B cell (primary cell): ENCODE results near the gene OR2B2. TPM values are rescaled to one million over a fixed set of nuclear protein-coding genes. Genes with fewer than 3 reads are reported as not detected.
"Not testable (repeated sequence)": the region's sequence is repeated elsewhere in the genome, so short reads cannot be mapped to it uniquely, and the experiment has no call there.

ENCODE experiments used
- ATAC-seq: fragments of 200-7000 bp; cut with Tn5 transposase; one replicate; pipeline ENCODE4 v1.10.0; 2021; ENCODE audit warnings: low read depth, mild to moderate bottlenecking, moderate number of reproducible peaks, moderate library complexity
- CTCF ChIA-PET: fragments of 350-600 bp; sonication (Branson Sonifier 250); formaldehyde crosslinking; loops from one replicate; lab custom pipeline; 2021; ENCODE audit warnings: antibody characterized with exemption, inconsistent platforms; lab: Charles Lee
- POLR2A ChIA-PET: fragments of 350-600 bp; sonication (Branson Sonifier 250); formaldehyde crosslinking; loops from one replicate; lab custom pipeline; 2021; ENCODE audit warnings: antibody characterized with exemption; lab: Charles Lee
- DNase-seq: peaks from one replicate; pipeline ENCODE4 v3.0.0; 2013
- H2AFZ ChIP-seq: 2 replicates; pipeline ENCODE4 v1.6.1; 2012; ENCODE audit warnings: mild to moderate bottlenecking, low read depth, low read length; ENCODE audit not compliant: insufficient read depth, poor library complexity, severe bottlenecking
- H3K27ac ChIP-seq, 2 donors: 1 replicate in 1 of 2; 2 replicates in 1 of 2; pipeline ENCODE4 v1.5.1; 2012 to 2013; ENCODE audit warnings: low read length in 2 of 2, mild to moderate bottlenecking in 2 of 2, moderate library complexity in 1 of 2
- H3K27me3 ChIP-seq, 4 experiments: fragments of 200-600 bp in 1 of 4; sonication (generic) in 1 of 4; replicated peaks in 1 of 4; 1 replicate in 2 of 4; 2 replicates in 2 of 4; pipeline versions ENCODE4 v1.6.1 to v1.7.0; 2013 to 2016; ENCODE audit warnings: low read length in 3 of 4, mild to moderate bottlenecking in 2 of 4, mixed read lengths in 1 of 4, moderate library complexity in 1 of 4; ENCODE audit not compliant: insufficient read depth in 4 of 4, control insufficient read depth in 3 of 4; ENCODE audit errors: control extremely low read depth in 1 of 4
- H3K36me3 ChIP-seq, 2 experiments: replicated peaks in 1 of 2; 1 replicate in 1 of 2; 2 replicates in 1 of 2; pipeline versions ENCODE4 v1.6.1 to v1.7.1; 2013; ENCODE audit warnings: low read length in 1 of 2; ENCODE audit not compliant: insufficient read depth in 2 of 2, control insufficient read depth in 1 of 2; ENCODE audit errors: control extremely low read depth in 1 of 2, extremely low read depth in 1 of 2
- H3K4me1 ChIP-seq, 2 donors: fragments of 200-600 bp in 1 of 2; sonication (generic) in 1 of 2; 1 replicate in 1 of 2; 2 replicates in 1 of 2; pipeline versions ENCODE4 v1.5.1 to v1.6.1; 2013 to 2017; ENCODE audit warnings: low read length in 2 of 2; ENCODE audit not compliant: control insufficient read depth in 2 of 2, insufficient read depth in 2 of 2
- H3K4me2 ChIP-seq: replicated peaks from 2 replicates; pipeline ENCODE3; 2012; ENCODE audit warnings: mild to moderate bottlenecking, low read depth, low read length; ENCODE audit not compliant: poor library complexity, severe bottlenecking
- H3K4me3 ChIP-seq, 5 experiments: fragments of 200-600 bp in 1 of 5; sonication (generic) in 1 of 5; 1 replicate in 3 of 5; 2 replicates in 2 of 5; pipeline versions ENCODE4 v1.5.1 to v1.7.0; 2011 to 2016; ENCODE audit warnings: low read length in 4 of 5, mild to moderate bottlenecking in 4 of 5, low read depth in 2 of 5, control low read depth in 1 of 5, moderate library complexity in 1 of 5; ENCODE audit not compliant: insufficient read depth in 1 of 5; ENCODE audit errors: control extremely low read depth in 1 of 5, extremely low read depth in 1 of 5
- H3K79me2 ChIP-seq: fragments of 200-600 bp; sonication (generic); one replicate; pipeline ENCODE4 v1.6.0; 2016; ENCODE audit warnings: low read length; ENCODE audit not compliant: control insufficient read depth, insufficient read depth
- H3K9ac ChIP-seq: fragments of 200-600 bp; sonication (generic); 2 replicates; pipeline ENCODE4 v1.6.1; 2017; ENCODE audit warnings: mild to moderate bottlenecking, low read length, moderate library complexity
- H3K9me3 ChIP-seq, 3 donors: one replicate each; pipeline versions ENCODE4 v1.6.1 to v1.7.1; 2013; ENCODE audit warnings: low read length in 2 of 3; ENCODE audit not compliant: control insufficient read depth in 2 of 3, insufficient read depth in 1 of 3; ENCODE audit errors: control extremely low read depth in 1 of 3
- H4K20me1 ChIP-seq: 2 replicates; pipeline ENCODE4 v1.6.0; 2012; ENCODE audit warnings: mild to moderate bottlenecking, low read length; ENCODE audit not compliant: insufficient read depth, control insufficient read depth, poor library complexity, severe bottlenecking
- H3K27ac Mint-ChIP-seq: one replicate; pipeline ENCODE4 v1.8.0; 2021; ENCODE audit warnings: mixed read lengths
- H3K27me3 Mint-ChIP-seq: one replicate; pipeline ENCODE4 v1.8.0; 2021; ENCODE audit warnings: mixed read lengths
- H3K4me1 Mint-ChIP-seq: one replicate; pipeline ENCODE4 v1.8.0; 2021; ENCODE audit warnings: mixed read lengths
- H3K4me3 Mint-ChIP-seq: one replicate; pipeline ENCODE4 v1.8.0; 2021; ENCODE audit warnings: mixed read lengths
- H3K9me3 Mint-ChIP-seq: one replicate; pipeline ENCODE4 v1.8.0; 2022; ENCODE audit warnings: mixed read lengths; ENCODE audit not compliant: insufficient read depth
- CTCF ChIP-seq: fragments of 200-600 bp; IDR thresholded peaks from one replicate; pipeline ENCODE4 v1.8.0; 2022; ENCODE audit warnings: antibody characterized with exemption, mild to moderate bottlenecking
- EZH2 ChIP-seq: IDR thresholded peaks from 2 replicates; pipeline ENCODE4 v1.6.1; 2012; ENCODE audit warnings: borderline replicate concordance, low read depth, mild to moderate bottlenecking, moderate library complexity, low read length; ENCODE audit not compliant: insufficient read depth, poor library complexity, severe bottlenecking
- WGBS: methylation state at CpG from one replicate; pipeline ENCODE4 v1.1.5; 2013; ENCODE audit warnings: missing lambda C conversion rate; ENCODE audit not compliant: insufficient coverage; 5-methylcytosine and 5-hydroxymethylcytosine counted together
- intact Hi-C: fragments of 100-400 bp; cut with micrococcal nuclease; formaldehyde crosslinking; loops from one replicate; pipeline ENCODE4 v1.10.0; 2022
- polyA plus RNA-seq: library from polyadenylated mRNA; depleted of rRNA; stranded (reverse); fragments of >200 nt; gene quantifications from 2 replicates; pipeline ENCODE4 v1.2.3, GENCODE V29; 2012
- total RNA-seq, 2 donors: library from RNA; stranded (reverse); fragments of 120-200 nt in 1 of 2; gene quantifications; 1 replicate in 1 of 2; 2 replicates in 1 of 2; pipeline versions ENCODE4 v1.2.3 to v1.2.4, GENCODE V29; 2013 to 2022

OR2B2 gene
- total and polyA plus RNA-seq, 2 donors (not counting 1 experiment from before 2014, with no cell fraction given): not detected

- H3K4me2 ChIP-seq: no peak overlapping the region
- H3K79me2 ChIP-seq: no peaks in the 10 kb centered on the region
- WGBS: no CpG with 5 or more reads among the region's 1 CpG
- Mint-ChIP-seq H3K4me3 (no peak overlapping the region), H3K4me1 (no peaks in the 10 kb centered on the region), H3K27me3 (peaks cover 5% of the 10 kb centered on the region), H3K27ac (no peak overlapping the region), H3K9me3 (peaks cover 3% of the 10 kb centered on the region)
- no peak overlapping the region for H3K4me3 ChIP-seq
- H3K36me3 ChIP-seq: no peaks in the 10 kb centered on the region
- H3K4me1 ChIP-seq: no peaks in the 10 kb centered on the region
- ATAC-seq: no peak
- intact Hi-C loops: no loop called here
- H3K9me3 ChIP-seq: no peaks in the 10 kb centered on the region
- peaks cover 0 to 3% (median under 1%) of the 10 kb centered on the region in 4 experiments for H3K27me3 ChIP-seq
- no peak overlapping the region for H3K9ac ChIP-seq
- no peak for DNase-seq
- H2AFZ ChIP-seq: no peak overlapping the region
- no peaks in the 10 kb centered on the region for H4K20me1 ChIP-seq
- ChIA-PET POLR2A (no interaction called here), CTCF (interaction anchor here (1.0 kb wide), 1 partner anchor 15 kb away, joined by 3 read pairs; no protein-coding TSS in a partner anchor)
- no peak overlapping the region for H3K27ac ChIP-seq
- no peak for TF ChIP-seq CTCF
- no peak for TF ChIP-seq EZH2
Measured at GRCh38 chr6:27948237-27948636, 36.0 kb upstream of the OR2B2 start.

DNA sequence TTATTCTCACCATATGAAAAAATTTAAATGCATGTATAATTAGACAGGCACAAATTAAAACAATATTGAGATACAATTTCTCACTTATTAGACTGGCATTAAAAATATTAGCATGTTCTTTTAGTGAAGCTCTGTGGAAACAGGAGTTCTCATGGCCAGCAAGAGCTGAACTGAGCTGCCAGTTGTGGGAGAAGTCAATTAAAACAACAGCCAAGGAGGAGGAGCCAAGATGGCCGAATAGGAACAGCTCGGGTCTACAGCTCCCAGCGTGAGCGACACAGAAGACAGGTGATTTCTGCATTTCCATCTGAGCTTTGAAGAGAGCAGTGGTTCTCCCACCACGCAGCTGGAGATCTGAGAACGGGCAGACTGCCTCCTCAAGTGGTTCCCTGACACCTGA is 30.9 kb upstream of the OR2B2 start:
- H4K20me1 ChIP-seq, H3K4me1 ChIP-seq, H3K4me3 Mint-ChIP-seq, H3K4me3 ChIP-seq, H3K4me1 Mint-ChIP-seq, ATAC-seq, H3K4me2 ChIP-seq, intact Hi-C loops, H3K9ac ChIP-seq, H3K9me3 Mint-ChIP-seq, H3K36me3 ChIP-seq, CTCF ChIA-PET, H2AFZ ChIP-seq, H3K27ac ChIP-seq, H3K27me3 ChIP-seq, H3K79me2 ChIP-seq, DNase-seq, POLR2A ChIA-PET, H3K9me3 ChIP-seq, H3K27ac Mint-ChIP-seq: not testable (repeated sequence)
- H3K27me3 Mint-ChIP-seq: peaks cover 14% of the 10 kb centered on the region
- 73% methylated on average over 6 of the region's 6 CpGs for WGBS
